Measurements from ENCODE around the gene FRYL. TPM values are rescaled to one million over a fixed set of nuclear protein-coding genes. Genes with fewer than 3 reads are reported as not detected.
"Not testable (repeated sequence)": the region's sequence is repeated elsewhere in the genome, so short reads cannot be mapped to it uniquely, and the experiment has no call there.

The FRYL gene
- 61.0 and 65.5 TPM in 2 replicates for total RNA-seq
- long read RNA-seq, partial matches to known transcripts: 48 of 64 reads
- long read RNA-seq, other reads (novel, unspliced or antisense): 15 of 64 reads

GRCh38 chr4:48779998-48780864 is at the start of gene FRYL:
Gene FRYL (minus strand): TSS chr4:48780279. CDS start chr4:48634410, 145,869 bp downstream.
- Mint-ChIP-seq H3K27me3 (no peaks in the 10 kb centered on the region), H3K4me3 (ENCODE audit: low read depth) (peak within 1 kb of the TSS; percentile 94), H3K4me1 (ENCODE audit: low read depth) (peaks cover 35% of the 10 kb centered on the region), H3K9me3 (ENCODE audit: low read depth) (no peaks in the 10 kb centered on the region), H3K27ac (peak within 1 kb of the TSS; percentile 98), H3K36me3 (ENCODE audit: insufficient read depth) (no peaks in the 10 kb centered on the region)
- DNase-seq (ENCODE audit: low spot score, unreplicated experiment): peak; percentile 98
- no peak for TF ChIP-seq CTCF (IDR thresholded peaks at IDR 0.05; ENCODE audit: unreplicated experiment)

GRCh38 chr4:48827622-48828021 is 47.5 kb upstream of the FRYL start:
- Mint-ChIP-seq H3K27me3 (no peaks in the 10 kb centered on the region), H3K4me3 (ENCODE audit: low read depth) (no peak overlapping the region), H3K9me3 (ENCODE audit: low read depth) (no peaks in the 10 kb centered on the region), H3K4me1 (ENCODE audit: low read depth) (peaks cover 10% of the 10 kb centered on the region), H3K36me3 (ENCODE audit: insufficient read depth) (no peaks in the 10 kb centered on the region), H3K27ac (no peak overlapping the region)
- no peak for DNase-seq (ENCODE audit: low spot score, unreplicated experiment)
- TF ChIP-seq CTCF (IDR thresholded peaks at IDR 0.05; ENCODE audit: unreplicated experiment): no peak

- not testable (repeated sequence) for DNase-seq (ENCODE audit: low spot score, unreplicated experiment); H3K36me3 Mint-ChIP-seq (ENCODE audit: insufficient read depth); H3K4me3 Mint-ChIP-seq (ENCODE audit: low read depth); H3K27me3 Mint-ChIP-seq; H3K4me1 Mint-ChIP-seq (ENCODE audit: low read depth); H3K27ac Mint-ChIP-seq
- peaks cover 20% of the 10 kb centered on the region for H3K9me3 Mint-ChIP-seq (ENCODE audit: low read depth)
These were observed 41.4 kb upstream of the FRYL start for GRCh38 chr4:48821431-48821830.

- no peak for TF ChIP-seq CTCF (IDR thresholded peaks at IDR 0.05; ENCODE audit: unreplicated experiment)
- Mint-ChIP-seq H3K27ac (no peak overlapping the region), H3K9me3 (ENCODE audit: low read depth) (peaks cover 17% of the 10 kb centered on the region), H3K4me3 (ENCODE audit: low read depth) (no peak overlapping the region), H3K36me3 (ENCODE audit: insufficient read depth) (no peaks in the 10 kb centered on the region), H3K27me3 (peaks cover 13% of the 10 kb centered on the region), H3K4me1 (ENCODE audit: low read depth) (peaks cover 9% of the 10 kb centered on the region)
- no peak for DNase-seq (ENCODE audit: low spot score, unreplicated experiment)
These were observed 36.9 kb upstream of the FRYL start for GRCh38 chr4:48816971-48817370.

GRCh38 chr4:48816297-48816696 is 36.2 kb upstream of the FRYL start:
- H3K9me3 Mint-ChIP-seq (ENCODE audit: low read depth): peaks cover 14% of the 10 kb centered on the region
- not testable (repeated sequence) for H3K4me1 Mint-ChIP-seq (ENCODE audit: low read depth)
- H3K27me3 Mint-ChIP-seq: peaks cover 13% of the 10 kb centered on the region

GRCh38 chr4:48815483-48815882 is 35.4 kb upstream of the FRYL start:
- H3K27me3 Mint-ChIP-seq: peaks cover 13% of the 10 kb centered on the region
- no peak overlapping the region for H3K4me3 Mint-ChIP-seq (ENCODE audit: low read depth)
- no peak overlapping the region for H3K27ac Mint-ChIP-seq
- TF ChIP-seq CTCF (IDR thresholded peaks at IDR 0.05; ENCODE audit: unreplicated experiment): no peak
- H3K9me3 Mint-ChIP-seq (ENCODE audit: low read depth): peaks cover 7% of the 10 kb centered on the region
- DNase-seq (ENCODE audit: low spot score, unreplicated experiment): no peak
- H3K36me3 Mint-ChIP-seq (ENCODE audit: insufficient read depth): no peaks in the 10 kb centered on the region
- H3K4me1 Mint-ChIP-seq (ENCODE audit: low read depth): peaks cover 9% of the 10 kb centered on the region

More at GRCh38 chr4:48816297-48816696, 36.2 kb upstream of the FRYL start:
- H3K27ac Mint-ChIP-seq; H3K4me3 Mint-ChIP-seq (ENCODE audit: low read depth); H3K36me3 Mint-ChIP-seq (ENCODE audit: insufficient read depth); DNase-seq (ENCODE audit: low spot score, unreplicated experiment): not testable (repeated sequence)
